ENCODE measurements around the gene TBRG1.

- TF ChIP-seq CTCF (IDR thresholded peaks at IDR 0.05) (peak in 1 of 4 experiments; percentile 11), POLR2A (IDR thresholded peaks at IDR 0.05) (peak; percentile 37 to 59)
Measured at GRCh38 chr11:124673333-124674167, 50.9 kb downstream of the TBRG1 start, which contains the start of the genes SIAE and SPA17.

Data from uterus (tissue), 2 donors.